Activated CD4-positive, alpha-beta T cell treated with anti-CD3 and anti-CD28 coated beads, Interleukin-2, amount 50 U/mL, for 1 hour (primary cell): ENCODE results near the gene TBC1D30.

ENCODE experiments used
- DNase-seq: peaks from one replicate; pipeline ENCODE4 v3.0.0-alpha.2; 2020

The TBC1D30 gene

GRCh38 chr12:64860446-64860998, 36.1 kb downstream of the TBC1D30 start:
- no peak for DNase-seq

GRCh38 chr12:64864319-64864718, 39.9 kb downstream of the TBC1D30 start:
- DNase-seq = no peak

DNA sequence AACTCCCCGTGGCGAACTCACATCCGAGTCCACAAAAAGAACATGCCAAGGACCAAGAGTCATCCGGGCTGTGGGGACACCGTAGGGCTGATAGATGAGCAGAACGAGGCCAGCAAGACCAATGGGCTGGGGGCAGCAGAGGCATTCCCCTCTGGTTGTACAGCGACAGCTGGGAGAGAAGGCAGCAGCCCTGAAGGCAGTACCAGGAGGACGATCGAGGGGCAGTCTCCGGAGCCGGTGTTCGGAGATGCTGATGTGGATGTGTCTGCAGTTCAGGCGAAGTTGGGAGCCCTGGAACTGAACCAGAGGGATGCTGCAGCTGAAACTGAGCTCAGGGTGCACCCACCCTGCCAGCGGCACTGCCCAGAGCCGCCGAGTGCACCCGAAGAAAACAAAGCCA, 50.7 kb downstream of the TBC1D30 start:
- no peak for DNase-seq

- DNase-seq = no peak
Measured at GRCh38 chr12:64876388-64877071, 52.1 kb downstream of the TBC1D30 start.

DNA sequence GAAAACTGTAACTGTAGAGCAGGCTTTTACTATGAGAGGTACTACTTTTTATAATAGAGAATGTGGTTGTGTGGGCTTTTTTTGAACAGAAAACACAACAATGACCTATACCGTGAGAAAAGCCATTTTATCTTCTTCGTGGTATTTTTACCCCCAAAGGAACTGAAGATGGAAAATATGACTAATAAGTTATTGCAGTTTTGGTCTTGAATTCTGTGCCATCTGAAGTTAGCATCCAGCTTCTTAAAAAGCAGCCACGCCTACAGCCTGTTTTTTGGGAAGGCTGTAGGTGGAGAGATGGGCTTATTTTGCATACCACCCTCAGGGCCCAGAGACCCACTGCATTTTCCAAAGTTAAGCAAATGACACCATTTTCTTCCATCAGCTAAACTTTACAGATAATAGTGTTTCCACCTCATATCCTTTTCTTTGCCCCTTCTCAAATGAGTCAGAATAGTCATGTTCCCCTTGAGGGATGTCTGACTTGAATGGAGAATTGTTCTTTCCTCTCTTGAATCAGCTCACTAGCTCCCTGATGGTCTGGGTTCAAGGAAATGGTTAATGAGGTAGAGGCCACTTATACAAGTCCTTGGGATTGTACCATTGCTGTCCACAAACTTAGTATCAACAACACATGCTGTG, 53.0 kb downstream of the TBC1D30 start:
- DNase-seq = no peak

GRCh38 chr12:64882687-64883086, 58.2 kb downstream of the TBC1D30 start:
- no peak for DNase-seq

DNA sequence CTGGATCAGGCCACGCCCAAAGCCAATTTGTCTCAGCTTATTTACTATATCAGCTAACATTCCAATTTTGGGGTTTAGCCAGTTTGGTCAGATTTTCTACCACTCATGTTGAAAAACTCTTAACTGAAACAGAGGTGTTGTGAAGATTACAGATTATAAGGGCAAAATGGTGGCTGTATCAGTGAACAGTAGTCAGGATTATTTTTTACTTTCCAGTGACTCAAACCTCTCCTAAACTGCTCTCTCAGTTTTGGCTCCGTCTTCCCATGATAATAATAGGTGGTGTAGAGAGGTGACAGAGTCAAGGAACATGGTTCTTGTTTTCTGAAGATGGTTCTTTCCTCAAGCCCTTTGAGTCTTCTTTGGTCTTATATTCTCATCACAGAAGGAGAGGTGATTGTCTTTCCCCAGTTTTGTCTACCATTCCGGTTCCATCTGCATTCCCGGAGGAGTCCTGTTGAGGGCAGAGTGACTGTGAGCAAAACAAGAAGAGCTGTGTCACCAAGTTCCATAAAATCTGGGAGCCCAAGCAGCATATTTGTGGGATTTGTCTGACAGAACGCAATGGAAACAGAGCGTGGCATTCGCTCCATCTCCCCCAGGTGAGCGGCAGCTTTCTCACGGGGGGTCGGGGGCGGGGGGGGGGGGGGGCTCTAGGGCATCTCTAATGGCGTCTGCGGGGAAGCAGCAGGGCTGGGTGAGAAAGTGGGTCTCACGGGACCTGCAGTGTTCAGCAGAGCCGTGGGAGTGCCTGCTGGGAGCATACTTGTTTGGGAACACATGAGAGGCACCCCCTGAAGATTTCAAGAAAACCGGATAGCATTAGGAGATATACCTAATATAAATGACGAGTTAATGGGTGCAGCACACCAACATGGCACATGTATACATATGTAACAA, 59.1 kb downstream of the TBC1D30 start:
- no peak for DNase-seq

DNA sequence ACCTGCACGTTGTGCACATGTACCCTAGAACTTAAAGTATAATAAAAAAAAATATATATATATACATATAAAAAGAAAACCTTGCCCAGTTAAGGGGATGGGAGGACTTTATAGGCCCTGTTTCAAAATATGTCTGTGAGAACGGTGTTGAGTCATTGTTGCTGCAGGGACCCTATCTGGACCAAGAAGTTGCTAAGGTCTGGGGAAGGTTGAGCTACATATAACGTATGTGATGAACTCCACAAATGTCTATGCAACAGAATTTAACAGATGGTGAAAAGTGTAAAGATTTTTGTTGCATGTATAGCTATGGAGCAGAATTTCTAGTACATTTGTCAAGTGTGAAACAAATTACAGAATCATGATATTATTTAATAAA, 59.7 kb downstream of the TBC1D30 start:
- no peak for DNase-seq

- no peak for DNase-seq
Measured at GRCh38 chr12:64884728-64885127, 60.3 kb downstream of the TBC1D30 start.

- DNase-seq = no peak
Measured at GRCh38 chr12:64889434-64890216, 65.2 kb downstream of the TBC1D30 start.

- no peak for DNase-seq
Measured at GRCh38 chr12:64890873-64891468, 66.5 kb downstream of the TBC1D30 start.

DNA sequence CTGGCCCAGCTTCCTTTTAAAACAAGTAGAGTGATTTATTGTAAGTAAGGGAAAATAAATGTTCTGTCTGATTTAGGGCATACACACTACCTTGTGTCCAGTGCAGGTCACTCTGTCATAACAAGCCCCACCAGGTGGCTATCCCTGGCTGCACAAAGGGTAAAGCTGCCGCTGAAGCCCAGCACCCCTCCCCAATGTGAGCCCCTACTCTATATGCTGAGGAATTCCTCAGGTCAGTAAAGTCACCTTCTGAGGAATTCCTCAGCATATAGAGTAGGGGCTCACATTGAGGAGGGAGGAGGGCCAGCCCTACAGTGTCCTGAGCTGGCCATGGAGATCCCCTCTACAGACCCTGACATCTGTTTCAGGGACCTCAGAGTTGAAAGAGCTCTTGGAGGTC, 67.2 kb downstream of the TBC1D30 start:
- DNase-seq = no peak

GRCh38 chr12:64892561-64892960, 68.1 kb downstream of the TBC1D30 start:
- no peak for DNase-seq

DNA sequence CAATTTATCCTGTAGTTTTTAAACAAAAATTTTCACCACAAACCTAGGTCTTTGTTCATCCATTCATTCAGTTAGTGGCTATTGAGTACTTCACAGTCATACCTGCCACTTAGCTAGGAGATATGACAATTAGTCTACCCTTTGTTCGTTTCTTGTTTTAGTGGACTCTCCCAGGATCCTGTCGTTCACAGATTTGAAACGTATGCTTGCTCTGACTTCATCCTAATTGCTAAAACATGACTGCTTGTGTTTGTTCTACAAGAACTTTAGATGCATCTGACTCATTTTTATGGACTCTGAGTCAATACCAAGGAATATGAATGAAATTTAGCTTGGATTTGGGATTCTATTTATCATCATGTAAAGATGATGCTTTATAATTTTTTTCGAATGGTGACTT, 69.5 kb downstream of the TBC1D30 start:
- no peak for DNase-seq

- DNase-seq = no peak
Measured at GRCh38 chr12:64894827-64895475, 70.5 kb downstream of the TBC1D30 start.

DNA sequence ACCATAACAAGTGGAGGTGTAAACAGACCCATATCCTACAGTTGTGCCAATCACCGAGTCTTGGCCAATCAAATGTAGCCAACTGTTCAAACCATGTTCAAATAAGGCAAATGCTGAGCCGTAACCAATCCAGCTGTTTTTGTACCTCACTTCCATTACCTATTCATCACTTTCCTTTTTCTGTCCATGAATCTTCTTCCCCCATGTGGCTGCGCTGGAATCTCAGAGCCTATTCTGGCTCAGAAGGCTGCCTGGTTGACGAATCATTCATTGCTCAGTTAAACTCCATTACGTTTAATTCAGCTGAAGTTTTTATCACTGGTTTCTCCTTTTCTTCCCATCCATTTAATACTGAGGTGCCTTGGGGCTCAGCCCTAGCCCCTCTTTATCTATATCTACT, 71.1 kb downstream of the TBC1D30 start:
- DNase-seq = no peak

GRCh38 chr12:64900540-64900939, 76.1 kb downstream of the TBC1D30 start:
- DNase-seq = no peak

DNA sequence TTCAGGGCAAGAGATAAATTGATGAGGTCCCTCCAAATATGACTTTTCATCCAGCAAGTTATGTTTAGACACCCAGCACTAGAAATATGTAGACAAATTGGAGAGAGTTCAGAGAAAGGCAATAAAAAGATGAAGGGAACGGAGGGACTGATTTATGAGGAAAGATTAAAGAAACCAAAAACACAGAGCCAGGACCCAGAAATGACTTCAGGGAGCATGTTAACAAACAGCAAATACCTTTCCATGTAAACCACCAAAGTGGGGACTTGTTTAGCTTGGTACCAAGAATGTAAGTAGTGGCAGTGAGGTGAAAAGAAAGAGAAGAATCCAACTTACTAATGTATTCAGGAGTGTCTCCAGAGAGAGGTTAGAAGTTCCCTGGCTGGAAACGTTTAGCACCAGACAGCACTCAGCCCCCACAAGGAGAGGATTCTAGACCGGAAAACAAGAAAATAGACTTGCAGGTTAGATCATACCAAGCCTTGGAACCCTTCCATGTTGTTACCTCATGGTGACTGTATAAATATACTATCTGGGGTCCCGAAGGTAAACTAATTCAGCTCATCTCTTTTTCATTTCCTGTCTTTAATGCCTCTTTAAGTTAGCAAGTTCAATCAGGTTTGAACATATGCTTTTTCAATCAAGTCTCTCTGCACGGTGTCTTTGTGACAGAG, 79.2 kb downstream of the TBC1D30 start:
- DNase-seq = no peak

DNA sequence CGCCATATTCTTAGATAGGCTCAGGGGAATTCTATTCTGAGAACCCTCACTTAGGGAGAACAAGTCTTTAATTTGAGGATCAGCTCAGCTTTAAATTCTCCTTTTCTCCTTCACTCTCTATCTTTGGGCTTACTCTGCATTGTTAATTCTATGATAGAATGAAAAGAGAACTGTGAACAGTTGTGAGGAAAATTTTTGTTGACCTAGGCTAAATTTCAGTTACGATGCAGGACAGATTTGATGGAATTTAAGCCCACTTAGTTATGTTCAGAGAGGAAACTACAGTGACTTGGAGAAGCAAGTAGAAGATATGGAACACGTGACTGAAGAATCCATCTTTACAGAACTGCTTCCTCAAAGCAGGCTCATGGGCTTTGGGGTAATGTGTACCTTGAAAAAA, 82.7 kb downstream of the TBC1D30 start:
- DNase-seq = no peak

- no peak for DNase-seq
Measured at GRCh38 chr12:64909124-64909523, 84.7 kb downstream of the TBC1D30 start.

GRCh38 chr12:64911081-64911480, 86.6 kb downstream of the TBC1D30 start:
- DNase-seq = no peak
